ENCODE results near the gene DPF3. TPM values are rescaled to one million over a fixed set of nuclear protein-coding genes. Genes with fewer than 3 reads are reported as not detected.

DPF3 gene
- total RNA-seq, 2 experiments from 2014 or later: 0.27 to 0.31 TPM

- intact Hi-C loops (cut with DNase I, micrococcal nuclease): no loop called here
Measured at GRCh38 chr14:72717220-72717619, 176.7 kb downstream of the DPF3 start.

GRCh38 chr14:72716476-72716875 lies 177.4 kb downstream of the DPF3 start:
- H3K27ac ChIP-seq (ENCODE audit: low read depth in 1 of 2, low read length in 2 of 2): no peak overlapping the region
- H3K9me3 ChIP-seq (ENCODE audit: control insufficient read depth in 1 of 2, insufficient read depth in 1 of 2, low read length in 2 of 2): no peaks in the 10 kb centered on the region
- peaks cover 21% of the 10 kb centered on the region for H3K4me1 ChIP-seq (ENCODE audit: insufficient read depth, low read length)
- ChIA-PET CTCF (no interaction called here), POLR2A (no interaction called here)
- intact Hi-C loops (cut with DNase I, micrococcal nuclease): no loop called here
- Mint-ChIP-seq H3K4me1 (ENCODE audit: low read depth) (peaks cover 35% of the 10 kb centered on the region), H3K9me3 (no peaks in the 10 kb centered on the region), H3K4me3 (no peak overlapping the region), H3K27me3 (no peaks in the 10 kb centered on the region), H3K27ac (no peak overlapping the region), H3K36me3 (ENCODE audit: low read depth) (no peaks in the 10 kb centered on the region)
- ATAC-seq (ENCODE audit: poor library complexity) (no peak), DNase-seq (no peak)
- no peak for TF ChIP-seq CTCF (IDR thresholded peaks at IDR 0.05)
- no peaks in the 10 kb centered on the region for H3K27me3 ChIP-seq (ENCODE audit: control insufficient read depth in 1 of 2, insufficient read depth in 2 of 2, low read length in 2 of 2)
- H3K4me3 ChIP-seq (ENCODE audit: low read length): no peak overlapping the region
- H3K36me3 ChIP-seq (ENCODE audit: insufficient read depth, low read length): no peaks in the 10 kb centered on the region

More at GRCh38 chr14:72717220-72717619, 176.7 kb downstream of the DPF3 start:
- no peaks in the 10 kb centered on the region for H3K36me3 ChIP-seq (ENCODE audit: insufficient read depth, low read length)
- H3K9me3 ChIP-seq (ENCODE audit: control insufficient read depth in 1 of 2, insufficient read depth in 1 of 2, low read length in 2 of 2): no peaks in the 10 kb centered on the region
- Mint-ChIP-seq H3K27me3 (no peaks in the 10 kb centered on the region), H3K4me1 (ENCODE audit: low read depth) (peaks cover 35% of the 10 kb centered on the region), H3K27ac (no peak overlapping the region), H3K4me3 (no peak overlapping the region), H3K9me3 (no peaks in the 10 kb centered on the region), H3K36me3 (ENCODE audit: low read depth) (no peaks in the 10 kb centered on the region)
- ChIA-PET CTCF (no interaction called here), POLR2A (interaction anchor here (0.6 kb wide), 1 partner anchor 45 kb away, joined by 3 read pairs; no protein-coding TSS in a partner anchor)
- H3K27ac ChIP-seq (ENCODE audit: low read depth in 1 of 2, low read length in 2 of 2): no peak overlapping the region
- H3K4me1 ChIP-seq (ENCODE audit: insufficient read depth, low read length): peaks cover 21% of the 10 kb centered on the region
- DNase-seq (no peak), ATAC-seq (ENCODE audit: poor library complexity) (no peak)
- TF ChIP-seq CTCF (IDR thresholded peaks at IDR 0.05): no peak
- H3K27me3 ChIP-seq (ENCODE audit: control insufficient read depth in 1 of 2, insufficient read depth in 2 of 2, low read length in 2 of 2): no peaks in the 10 kb centered on the region
- no peak overlapping the region for H3K4me3 ChIP-seq (ENCODE audit: low read length)

- ChIA-PET POLR2A (no interaction called here), CTCF (no interaction called here)
- intact Hi-C loops (cut with DNase I, micrococcal nuclease): no loop called here
- TF ChIP-seq CTCF (IDR thresholded peaks at IDR 0.05): no peak
- Mint-ChIP-seq H3K27ac (no peak overlapping the region), H3K4me3 (no peak overlapping the region), H3K9me3 (no peaks in the 10 kb centered on the region), H3K27me3 (no peaks in the 10 kb centered on the region), H3K36me3 (ENCODE audit: low read depth) (no peaks in the 10 kb centered on the region), H3K4me1 (ENCODE audit: low read depth) (peaks cover 35% of the 10 kb centered on the region)
- peaks cover 21% of the 10 kb centered on the region for H3K4me1 ChIP-seq (ENCODE audit: insufficient read depth, low read length)
- no peaks in the 10 kb centered on the region for H3K9me3 ChIP-seq (ENCODE audit: control insufficient read depth in 1 of 2, insufficient read depth in 1 of 2, low read length in 2 of 2)
- H3K27ac ChIP-seq (ENCODE audit: low read depth in 1 of 2, low read length in 2 of 2): no peak overlapping the region
- no peak for ATAC-seq (ENCODE audit: poor library complexity)
- no peaks in the 10 kb centered on the region for H3K27me3 ChIP-seq (ENCODE audit: control insufficient read depth in 1 of 2, insufficient read depth in 2 of 2, low read length in 2 of 2)
- H3K36me3 ChIP-seq (ENCODE audit: insufficient read depth, low read length): no peaks in the 10 kb centered on the region
- no peak overlapping the region for H3K4me3 ChIP-seq (ENCODE audit: low read length)
- DNase-seq: no peak
Measured at GRCh38 chr14:72715850-72716228, 178.1 kb downstream of the DPF3 start.
